Measurements from ENCODE around the gene CARMIL1. TPM values are rescaled to one million over a fixed set of nuclear protein-coding genes. Genes with fewer than 3 reads are reported as not detected.

The CARMIL1 gene
- total and polyA plus RNA-seq, 2 of the 8 experiments (the other 6 are each of a cell fraction or from before 2014, with no cell fraction given) = 20.3 to 40.4 TPM

DNA sequence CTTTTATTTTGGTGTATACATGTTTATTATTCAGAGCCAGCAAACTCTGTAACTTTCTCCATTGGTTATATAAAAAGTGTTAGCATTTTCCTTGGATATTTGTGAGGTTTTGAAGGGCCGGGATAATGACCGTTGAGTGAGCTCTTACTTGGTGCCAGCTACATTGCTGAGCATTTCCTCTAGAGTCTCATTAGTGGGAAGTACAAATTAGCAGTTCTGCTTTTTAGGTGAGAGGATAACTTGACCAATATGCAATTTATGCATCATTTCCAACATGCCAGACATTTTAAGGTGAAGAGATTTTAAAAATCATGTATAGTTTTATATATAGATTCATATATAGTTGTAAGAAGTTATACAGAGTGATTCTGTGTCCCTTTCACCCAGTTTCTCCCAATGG lies 84.3 kb downstream of the CARMIL1 start:
- H2BK120ac ChIP-seq (replicated peaks; ENCODE audit: low read depth, low read length) = no peak overlapping the region
- no peaks in the 10 kb centered on the region for H3K27me3 ChIP-seq (replicated peaks in 1 of 4; ENCODE audit: control insufficient read depth in 3 of 4, extremely low read depth in 1 of 4, insufficient read depth in 3 of 4, low read length in 3 of 4)
- H3K14ac ChIP-seq (ENCODE audit: insufficient read length) = no peak overlapping the region
- no peak overlapping the region for H3K27ac ChIP-seq (ENCODE audit: low read depth, low read length)
- H2BK5ac ChIP-seq (ENCODE audit: low read depth, low read length) = no peak overlapping the region
- H3K79me2 ChIP-seq (ENCODE audit: control insufficient read depth in 1 of 2, insufficient read depth in 2 of 2, low read length in 2 of 2) = peaks cover 3 to 97% of the 10 kb centered on the region in 2 experiments; a peak in 3 of 4 replicates
- H3K9me3 ChIP-seq (ENCODE audit: insufficient read depth in 2 of 2, low read depth in 1 of 2, low read length in 1 of 2) = no peaks in the 10 kb centered on the region
- no peak overlapping the region for H3K23ac ChIP-seq (ENCODE audit: insufficient read length)
- H2BK12ac ChIP-seq (ENCODE audit: low read depth, low read length) = no peak overlapping the region
- FAIRE-seq (no peak), DNase-seq (ENCODE audit: low read depth in 1 of 2, low spot score in 2 of 2) (no peak)
- H3K36me3 ChIP-seq (ENCODE audit: control insufficient read depth in 2 of 4, insufficient read depth in 4 of 4, low read length in 3 of 4) = no peaks in the 10 kb centered on the region
- H4K91ac ChIP-seq (replicated peaks; ENCODE audit: insufficient read length, low read length) = no peak overlapping the region
- peaks cover 11% of the 10 kb centered on the region for H3K79me1 ChIP-seq (ENCODE audit: low read depth, low read length)
- H3K9ac ChIP-seq (replicated peaks in 1 of 4; ENCODE audit: extremely low read depth in 1 of 4, low read depth in 3 of 4, low read length in 3 of 4) = no peak overlapping the region
- CTCF ChIA-PET (ENCODE audit: partially characterized antibody) = no interaction called here
- H2BK15ac ChIP-seq (ENCODE audit: low read length) = no peak overlapping the region
- H3K23me2 ChIP-seq (ENCODE audit: low read depth, low read length) = no peaks in the 10 kb centered on the region
- H4K8ac ChIP-seq (ENCODE audit: extremely low read depth, insufficient read depth, low read length) = no peak overlapping the region
- H2AFZ ChIP-seq (ENCODE audit: low read length) = no peak overlapping the region
- no peak overlapping the region for H3K4me2 ChIP-seq (ENCODE audit: insufficient read depth in 1 of 2, low read depth in 2 of 2, low read length in 2 of 2)
- H2AK5ac ChIP-seq (ENCODE audit: low read depth, low read length) = no peak overlapping the region
- H3K56ac ChIP-seq (replicated peaks; ENCODE audit: insufficient read length, low read depth, low read length) = no peak overlapping the region
- no peak overlapping the region for H3K4me3 ChIP-seq (ENCODE audit: extremely low read depth in 1 of 4, insufficient read depth in 2 of 4, low read depth in 3 of 4, low read length in 4 of 4)
- 98% methylated on average over 2 of the region's 2 CpGs; no CpG with 5 or more reads in 1 of the 2 experiments for WGBS, 2 experiments (ENCODE audit: extremely low coverage in 1 of 2, insufficient coverage in 1 of 2, insufficient read length in 1 of 2, insufficient replicate concordance in 2 of 2, low coverage in 1 of 2, low lambda C conversion rate in 2 of 2, missing lambda C conversion rate in 1 of 2)
- POLR2A ChIA-PET (ENCODE audit: partially characterized antibody) = no interaction called here
- no peak overlapping the region for H4K5ac ChIP-seq (ENCODE audit: insufficient read length, low read depth, low read length)
- TF ChIP-seq GTF2F1 (IDR thresholded peaks at IDR 0.05; ENCODE audit: borderline replicate concordance, low read depth, low read length) = no peak
- TF ChIP-seq BCL11A (IDR thresholded peaks at IDR 0.05; ENCODE audit: low read depth in 2 of 2, low read length in 2 of 2) = no peak
- no peak for TF ChIP-seq SRF (IDR thresholded peaks at IDR 0.05; ENCODE audit: low read depth, low read length)
- no peak for TF ChIP-seq CEBPB (IDR thresholded peaks at IDR 0.05; ENCODE audit: low read depth, low read length)
- no peak overlapping the region for H3K4ac ChIP-seq (replicated peaks; ENCODE audit: insufficient read length, low read depth, low read length)
- peaks cover 0 to 3% of the 10 kb centered on the region in 2 experiments for H4K20me1 ChIP-seq (replicated peaks in 1 of 2; ENCODE audit: control insufficient read depth in 1 of 2, insufficient read depth in 2 of 2, low read length in 2 of 2)
- peaks cover 3 to 20% (median 14%) of the 10 kb centered on the region in 4 experiments; a peak in 4 of 7 replicates for H3K4me1 ChIP-seq (replicated peaks in 1 of 4; ENCODE audit: control insufficient read depth in 3 of 4, insufficient read depth in 4 of 4, low read length in 3 of 4)
- H2BK20ac ChIP-seq (ENCODE audit: low read length) = no peak overlapping the region
- no peak overlapping the region for H3K18ac ChIP-seq (ENCODE audit: extremely low read depth, low read length)

Measured in H1 (cell line).